Measurements from ENCODE around the gene RHBG. TPM values are rescaled to one million over a fixed set of nuclear protein-coding genes. Genes with fewer than 3 reads are reported as not detected.

The RHBG gene
- total and polyA plus RNA-seq, 8 donors, result 2.2 to 4.9 (median 3.5) TPM; not detected in 2

- Histone ChIP-seq H3K4me1 (no peaks in the 10 kb centered on the region), H3K27ac (no peak overlapping the region), H3K4me3 (no peak overlapping the region), H3K27me3 (peaks cover 0 to 98% of the 10 kb centered on the region in 2 donors), H3K36me3 (no peaks in the 10 kb centered on the region), H3K9me3 (no peaks in the 10 kb centered on the region)
- DNase-seq, result no peak
- intact Hi-C loops (cut with DNase I), result no loop called here
- no peak for TF ChIP-seq CTCF (IDR thresholded peaks at IDR 0.05)
- no peak for ATAC-seq
Observed at GRCh38 chr1:156407344-156407743, 38.3 kb downstream of the RHBG start.

GRCh38 chr1:156407760-156408159 is 38.7 kb downstream of the RHBG start:
- Histone ChIP-seq H3K36me3 (no peaks in the 10 kb centered on the region), H3K9me3 (no peaks in the 10 kb centered on the region), H3K27ac (no peak overlapping the region), H3K4me1 (no peaks in the 10 kb centered on the region), H3K27me3 (peaks cover 0 to 98% of the 10 kb centered on the region in 2 donors), H3K4me3 (no peak overlapping the region)
- TF ChIP-seq CTCF (IDR thresholded peaks at IDR 0.05), result no peak
- DNase-seq (no peak), ATAC-seq (no peak)
- intact Hi-C loops (cut with DNase I), result no loop called here

- Histone ChIP-seq H3K4me1 (no peaks in the 10 kb centered on the region), H3K27ac (no peak overlapping the region), H3K36me3 (no peaks in the 10 kb centered on the region), H3K27me3 (peaks cover 0 to 98% of the 10 kb centered on the region in 2 donors), H3K4me3 (no peak overlapping the region), H3K9me3 (no peaks in the 10 kb centered on the region)
- TF ChIP-seq CTCF (IDR thresholded peaks at IDR 0.05), result no peak
- DNase-seq, result no peak
- intact Hi-C loops (cut with DNase I), result no loop called here
- ATAC-seq, result no peak
Observed at GRCh38 chr1:156409439-156409838, 40.4 kb downstream of the RHBG start.

- intact Hi-C loops (cut with DNase I), result no loop called here
Observed at GRCh38 chr1:156410238-156410637, 41.2 kb downstream of the RHBG start.

GRCh38 chr1:156410740-156411139 is 41.7 kb downstream of the RHBG start:
- ATAC-seq, result no peak
- DNase-seq, result no peak
- peaks cover 0 to 98% of the 10 kb centered on the region in 2 donors for H3K27me3 ChIP-seq
- intact Hi-C loops (cut with DNase I), result no loop called here
- no peaks in the 10 kb centered on the region for H3K36me3 ChIP-seq
- H3K27ac ChIP-seq, result no peak overlapping the region
- no peaks in the 10 kb centered on the region for H3K4me1 ChIP-seq
- no peak for TF ChIP-seq CTCF (IDR thresholded peaks at IDR 0.05)
- no peak overlapping the region for H3K4me3 ChIP-seq
- no peaks in the 10 kb centered on the region for H3K9me3 ChIP-seq

More at GRCh38 chr1:156410238-156410637, 41.2 kb downstream of the RHBG start:
- H3K36me3 ChIP-seq, result no peaks in the 10 kb centered on the region
- TF ChIP-seq CTCF (IDR thresholded peaks at IDR 0.05), result no peak
- ATAC-seq, result no peak
- H3K4me1 ChIP-seq, result no peaks in the 10 kb centered on the region
- DNase-seq, result no peak
- peaks cover 0 to 98% of the 10 kb centered on the region in 2 donors for H3K27me3 ChIP-seq
- H3K9me3 ChIP-seq, result no peaks in the 10 kb centered on the region
- H3K27ac ChIP-seq, result no peak overlapping the region
- H3K4me3 ChIP-seq, result no peak overlapping the region

Measured in left lung (tissue), 10 donors.